Esophagus muscularis mucosa (tissue), 3 donors: ENCODE measurements around the gene LRGUK.

Experiments
- CTCF ChIP-seq, 3 experiments: fragments of 200-600 bp in 2 of 3; fragments of 450-650 bp in 1 of 3; sonication (generic) in 2 of 3; IDR thresholded peaks; one replicate each; pipeline ENCODE4 v1.5.1; 2017 to 2019; ENCODE audit warnings: antibody characterized with exemption in 3 of 3, mild to moderate bottlenecking in 2 of 3, moderate library complexity in 1 of 3
- POLR2AphosphoS5 ChIP-seq, 2 donors: sonication (generic); formaldehyde crosslinking; IDR thresholded peaks; one replicate each; pipeline ENCODE4 v1.6.1; 2017; ENCODE audit warnings: antibody characterized with exemption in 2 of 2

- no peak for TF ChIP-seq CTCF (IDR thresholded peaks at IDR 0.05)
- TF ChIP-seq POLR2AphosphoS5 (IDR thresholded peaks at IDR 0.05), result no peak
Measured at GRCh38 chr7:134278502-134279153, 151.5 kb downstream of the LRGUK start.
